Activated T-cell treated with anti-CD3 and anti-CD28 coated beads, Interleukin-2, amount 50 U/mL, for 4 hours (primary cell): Measurements from ENCODE around the gene LYRM7. TPM values are rescaled to one million over a fixed set of nuclear protein-coding genes. Genes with fewer than 3 reads are reported as not detected.
A peak's percentile ranks its signal among the peaks of the same experiment; 100 is the strongest.

Experiments used
- ATAC-seq, 2 donors: fragments of 200-7000 bp; cut with Tn5 transposase; one replicate each; pipeline ENCODE4 v1.10.0; 2021
- DNase-seq: peaks from one replicate; pipeline ENCODE4 v3.0.0-alpha.2; 2020
- H3K27me3 Mint-ChIP-seq: one replicate; pipeline ENCODE4 v1.8.0; 2021; ENCODE audit warnings: low read depth, mixed read lengths
- H3K36me3 Mint-ChIP-seq: one replicate; pipeline ENCODE4 v1.8.0; 2022; ENCODE audit warnings: mixed read lengths; ENCODE audit not compliant: insufficient read depth
- H3K4me1 Mint-ChIP-seq: one replicate; pipeline ENCODE4 v1.8.0; 2021; ENCODE audit warnings: low read depth, mixed read lengths
- H3K4me3 Mint-ChIP-seq: one replicate; pipeline ENCODE4 v1.8.0; 2021; ENCODE audit warnings: mild to moderate bottlenecking, moderate library complexity, mixed read lengths
- H3K9me3 Mint-ChIP-seq: one replicate; pipeline ENCODE4 v1.8.0; 2021; ENCODE audit warnings: mixed read lengths
- total RNA-seq, 3 donors: library from RNA; stranded (reverse); gene quantifications; one replicate each; pipeline ENCODE4 v1.2.1, GENCODE V29; 2021

LYRM7 gene
- total RNA-seq, 3 donors from 2014 or later = 15.1 to 20.0 (median 18.9) TPM

GRCh38 chr5:131195696-131196095, 25.0 kb downstream of the LYRM7 start:
- ATAC-seq (no peak), DNase-seq (no peak)
- H3K27me3 Mint-ChIP-seq = no peaks in the 10 kb centered on the region
- H3K4me1 Mint-ChIP-seq = peaks cover 5% of the 10 kb centered on the region
- no peaks in the 10 kb centered on the region for H3K9me3 Mint-ChIP-seq
- peaks cover 14% of the 10 kb centered on the region for H3K36me3 Mint-ChIP-seq
- H3K4me3 Mint-ChIP-seq = no peak overlapping the region

GRCh38 chr5:131196331-131196730, 25.6 kb downstream of the LYRM7 start:
- Mint-ChIP-seq H3K4me3 (no peak overlapping the region), H3K4me1 (peaks cover 5% of the 10 kb centered on the region), H3K36me3 (peaks cover 14% of the 10 kb centered on the region), H3K9me3 (no peaks in the 10 kb centered on the region), H3K27me3 (no peaks in the 10 kb centered on the region)
- ATAC-seq (no peak), DNase-seq (no peak)

- Mint-ChIP-seq H3K4me1 (peaks cover 4% of the 10 kb centered on the region), H3K36me3 (peaks cover 7% of the 10 kb centered on the region), H3K27me3 (no peaks in the 10 kb centered on the region), H3K9me3 (no peaks in the 10 kb centered on the region), H3K4me3 (no peak overlapping the region)
- ATAC-seq = no peak
- no peak for DNase-seq
Measured at GRCh38 chr5:131198625-131199024, 27.9 kb downstream of the LYRM7 start.

- peaks cover 1% of the 10 kb centered on the region for H3K4me1 Mint-ChIP-seq
- peaks cover 5% of the 10 kb centered on the region for H3K36me3 Mint-ChIP-seq
- no peak for ATAC-seq
- no peak for DNase-seq
- H3K4me3 Mint-ChIP-seq = no peak overlapping the region
- H3K9me3 Mint-ChIP-seq = peaks cover 1% of the 10 kb centered on the region
- H3K27me3 Mint-ChIP-seq = no peaks in the 10 kb centered on the region
Measured at GRCh38 chr5:131200560-131200959, 29.8 kb downstream of the LYRM7 start.

- Mint-ChIP-seq H3K27me3 (no peaks in the 10 kb centered on the region), H3K4me1 (peaks cover 29% of the 10 kb centered on the region), H3K4me3 (no peak overlapping the region), H3K36me3 (peaks cover 5% of the 10 kb centered on the region), H3K9me3 (peaks cover 5% of the 10 kb centered on the region)
- DNase-seq = no peak
- no peak for ATAC-seq
Measured at GRCh38 chr5:131204964-131205363, 34.2 kb downstream of the LYRM7 start.

GRCh38 chr5:131206061-131206460, 35.3 kb downstream of the LYRM7 start:
- Mint-ChIP-seq H3K9me3 (peaks cover 5% of the 10 kb centered on the region), H3K4me1 (peaks cover 39% of the 10 kb centered on the region), H3K27me3 (no peaks in the 10 kb centered on the region), H3K36me3 (peaks cover 1% of the 10 kb centered on the region), H3K4me3 (no peak overlapping the region)
- ATAC-seq = no peak
- DNase-seq = no peak

GRCh38 chr5:131206772-131207171, 36.0 kb downstream of the LYRM7 start:
- Mint-ChIP-seq H3K4me1 (peaks cover 43% of the 10 kb centered on the region), H3K4me3 (no peak overlapping the region), H3K9me3 (peaks cover 5% of the 10 kb centered on the region), H3K27me3 (no peaks in the 10 kb centered on the region), H3K36me3 (peaks cover 1% of the 10 kb centered on the region)
- no peak for DNase-seq
- no peak for ATAC-seq

- peaks cover 52% of the 10 kb centered on the region for H3K4me1 Mint-ChIP-seq
- DNase-seq = no peak
- peaks cover 1% of the 10 kb centered on the region for H3K36me3 Mint-ChIP-seq
- H3K4me3 Mint-ChIP-seq = peak overlapping the region; percentile 71
- no peaks in the 10 kb centered on the region for H3K27me3 Mint-ChIP-seq
- no peak for ATAC-seq
- peaks cover 5% of the 10 kb centered on the region for H3K9me3 Mint-ChIP-seq
Measured at GRCh38 chr5:131209175-131209505, 38.4 kb downstream of the LYRM7 start.

- H3K27me3 Mint-ChIP-seq = no peaks in the 10 kb centered on the region
- peaks cover 57% of the 10 kb centered on the region for H3K4me1 Mint-ChIP-seq
- peaks cover 1% of the 10 kb centered on the region for H3K36me3 Mint-ChIP-seq
- ATAC-seq = peak; percentile 93
- peaks cover 5% of the 10 kb centered on the region for H3K9me3 Mint-ChIP-seq
- DNase-seq = peak; percentile 27
- peak overlapping the region; percentile 71 for H3K4me3 Mint-ChIP-seq
Measured at GRCh38 chr5:131209506-131210150, 38.9 kb downstream of the LYRM7 start.

- no peak for ATAC-seq
- Mint-ChIP-seq H3K27me3 (no peaks in the 10 kb centered on the region), H3K9me3 (peaks cover 5% of the 10 kb centered on the region), H3K4me1 (peaks cover 60% of the 10 kb centered on the region), H3K4me3 (peak overlapping the region; percentile 71), H3K36me3 (no peaks in the 10 kb centered on the region)
- no peak for DNase-seq
Measured at GRCh38 chr5:131210151-131210510, 39.4 kb downstream of the LYRM7 start.

GRCh38 chr5:131211669-131212068, 40.9 kb downstream of the LYRM7 start:
- H3K9me3 Mint-ChIP-seq = no peaks in the 10 kb centered on the region
- DNase-seq (no peak), ATAC-seq (no peak)
- H3K27me3 Mint-ChIP-seq = no peaks in the 10 kb centered on the region
- H3K4me1 Mint-ChIP-seq = peaks cover 56% of the 10 kb centered on the region
- H3K4me3 Mint-ChIP-seq = no peak overlapping the region
- no peaks in the 10 kb centered on the region for H3K36me3 Mint-ChIP-seq

GRCh38 chr5:131212471-131213021, 41.8 kb downstream of the LYRM7 start:
- ATAC-seq = no peak
- H3K4me1 Mint-ChIP-seq = peaks cover 47% of the 10 kb centered on the region
- H3K36me3 Mint-ChIP-seq = no peaks in the 10 kb centered on the region
- DNase-seq = no peak
- no peaks in the 10 kb centered on the region for H3K27me3 Mint-ChIP-seq
- H3K9me3 Mint-ChIP-seq = no peaks in the 10 kb centered on the region
- no peak overlapping the region for H3K4me3 Mint-ChIP-seq

GRCh38 chr5:131214609-131215227, 44.0 kb downstream of the LYRM7 start:
- H3K4me3 Mint-ChIP-seq = no peak overlapping the region
- no peaks in the 10 kb centered on the region for H3K9me3 Mint-ChIP-seq
- peaks cover 44% of the 10 kb centered on the region for H3K4me1 Mint-ChIP-seq
- H3K27me3 Mint-ChIP-seq = no peaks in the 10 kb centered on the region
- ATAC-seq (no peak), DNase-seq (no peak)
- no peaks in the 10 kb centered on the region for H3K36me3 Mint-ChIP-seq

- H3K4me3 Mint-ChIP-seq = no peak overlapping the region
- H3K4me1 Mint-ChIP-seq = peaks cover 28% of the 10 kb centered on the region
- ATAC-seq = no peak
- H3K9me3 Mint-ChIP-seq = no peaks in the 10 kb centered on the region
- no peak for DNase-seq
- no peaks in the 10 kb centered on the region for H3K36me3 Mint-ChIP-seq
- no peaks in the 10 kb centered on the region for H3K27me3 Mint-ChIP-seq
Measured at GRCh38 chr5:131217791-131218190, 47.0 kb downstream of the LYRM7 start.

GRCh38 chr5:131218392-131218791, 47.6 kb downstream of the LYRM7 start:
- H3K36me3 Mint-ChIP-seq = no peaks in the 10 kb centered on the region
- peaks cover 28% of the 10 kb centered on the region for H3K4me1 Mint-ChIP-seq
- H3K9me3 Mint-ChIP-seq = no peaks in the 10 kb centered on the region
- no peak for DNase-seq
- H3K4me3 Mint-ChIP-seq = no peak overlapping the region
- H3K27me3 Mint-ChIP-seq = no peaks in the 10 kb centered on the region
- ATAC-seq = peak in 1 of 2 donors; percentile 62
